Kidney glomerular epithelial cell (primary cell): ENCODE data around the gene PNPLA6.

Experiments used
- DNase-seq: peaks from one replicate; lab custom pipeline; 2025; lab: John Stamatoyannopoulos, UW

PNPLA6 gene

DNA sequence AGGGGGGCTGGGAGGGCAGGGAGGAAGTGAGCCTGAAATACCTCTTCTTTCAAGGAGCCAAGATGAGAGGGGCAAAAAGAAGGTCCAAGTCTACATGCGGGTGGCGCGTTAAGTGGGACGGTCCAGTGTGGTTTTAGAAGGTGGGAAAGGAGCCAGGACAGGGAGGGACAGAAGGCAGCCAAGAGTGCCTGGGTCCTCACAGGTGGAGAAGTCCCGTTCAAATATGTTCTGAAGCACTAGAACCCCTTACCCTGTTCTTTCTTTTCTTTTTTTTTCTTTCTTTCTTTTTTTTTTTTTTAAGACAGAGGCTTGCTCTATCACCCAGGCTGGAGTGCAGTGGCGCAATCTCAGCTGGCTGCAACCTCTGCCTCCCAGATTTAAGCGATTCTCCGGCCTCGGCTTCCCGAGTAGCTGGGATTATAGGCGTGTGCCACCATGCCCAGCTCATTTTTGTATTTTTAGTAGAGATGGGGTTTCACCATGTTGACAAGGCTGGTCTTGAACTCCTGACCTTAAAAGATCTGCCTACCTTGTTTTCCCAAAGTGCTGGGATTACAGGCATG, 67.5 kb downstream of the PNPLA6 start:
- DNase-seq: no peak

DNA sequence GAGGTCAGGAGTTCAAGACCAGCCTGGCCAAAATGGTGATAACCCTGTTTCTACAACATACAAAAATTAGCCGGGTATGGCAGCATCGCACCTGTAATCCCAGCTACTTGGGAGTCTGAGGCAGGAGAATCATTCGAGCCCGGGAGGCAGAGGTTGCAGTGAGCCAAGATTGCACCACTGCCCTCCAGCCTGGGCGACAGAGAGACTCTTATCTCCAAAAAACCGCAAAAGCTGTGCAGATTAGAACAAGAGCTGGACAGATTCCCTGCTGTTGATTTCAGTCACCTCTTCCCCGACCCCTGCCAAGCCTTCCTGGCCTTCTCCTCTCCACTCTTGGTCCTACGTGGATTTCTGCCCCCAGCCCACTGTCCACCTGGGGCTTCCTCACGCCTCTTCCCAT, 68.4 kb downstream of the PNPLA6 start:
- no peak for DNase-seq

GRCh38 chr19:7605490-7606222, 70.1 kb downstream of the PNPLA6 start:
- DNase-seq: no peak

DNA sequence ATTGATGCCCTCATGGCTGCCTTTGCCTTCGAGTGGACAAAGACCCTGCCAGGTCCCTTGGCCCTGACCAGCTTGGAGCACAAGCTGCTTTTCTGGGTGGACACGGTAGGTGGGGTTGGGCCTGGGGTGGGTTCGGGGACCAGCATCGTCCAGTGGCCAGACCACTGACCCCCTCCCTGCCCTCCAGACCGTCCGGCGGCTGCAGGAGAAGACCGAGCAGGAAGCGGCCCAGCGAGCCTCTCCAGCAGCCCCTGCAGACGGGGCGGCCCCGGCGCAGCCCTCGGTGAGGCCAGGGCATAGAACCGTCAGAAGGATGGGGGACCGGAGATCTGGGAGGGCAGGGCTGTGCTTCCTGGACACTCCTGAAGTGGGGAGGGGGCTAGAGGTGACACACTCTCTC, 70.8 kb downstream of the PNPLA6 start:
- no peak for DNase-seq

DNA sequence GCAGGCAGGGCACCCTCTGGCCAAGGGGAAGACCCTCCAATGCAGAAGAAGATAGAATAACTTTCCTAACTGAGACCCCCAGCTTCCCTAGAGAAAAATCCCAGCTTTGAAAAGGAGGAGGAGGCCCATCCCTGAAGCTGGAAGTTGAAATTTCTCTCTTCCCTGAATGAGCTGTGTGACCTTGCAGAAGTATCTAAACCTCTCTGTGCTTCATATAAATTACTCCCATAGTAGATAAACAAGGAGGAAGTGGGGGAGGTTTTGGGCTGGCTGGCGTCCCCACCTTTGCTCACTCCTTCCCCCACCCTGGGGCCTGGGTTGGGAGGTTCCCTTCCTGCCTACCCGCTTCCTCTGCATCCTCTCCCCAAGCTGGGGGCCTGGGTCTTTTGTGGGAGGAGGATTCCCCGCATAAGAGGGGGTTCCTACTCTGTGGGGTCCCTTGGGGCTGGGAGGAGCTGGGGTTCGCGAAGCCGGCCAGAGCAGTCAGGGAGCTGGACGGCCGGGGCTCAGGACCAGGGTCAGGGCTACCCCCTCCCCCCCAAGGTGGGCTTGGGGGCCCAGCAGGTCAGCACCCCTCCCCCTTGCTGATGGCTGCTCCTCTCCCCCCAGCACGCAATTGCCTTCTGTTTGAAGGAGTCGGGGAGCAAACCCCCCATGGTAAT, 71.8 kb downstream of the PNPLA6 start:
- no peak for DNase-seq

DNA sequence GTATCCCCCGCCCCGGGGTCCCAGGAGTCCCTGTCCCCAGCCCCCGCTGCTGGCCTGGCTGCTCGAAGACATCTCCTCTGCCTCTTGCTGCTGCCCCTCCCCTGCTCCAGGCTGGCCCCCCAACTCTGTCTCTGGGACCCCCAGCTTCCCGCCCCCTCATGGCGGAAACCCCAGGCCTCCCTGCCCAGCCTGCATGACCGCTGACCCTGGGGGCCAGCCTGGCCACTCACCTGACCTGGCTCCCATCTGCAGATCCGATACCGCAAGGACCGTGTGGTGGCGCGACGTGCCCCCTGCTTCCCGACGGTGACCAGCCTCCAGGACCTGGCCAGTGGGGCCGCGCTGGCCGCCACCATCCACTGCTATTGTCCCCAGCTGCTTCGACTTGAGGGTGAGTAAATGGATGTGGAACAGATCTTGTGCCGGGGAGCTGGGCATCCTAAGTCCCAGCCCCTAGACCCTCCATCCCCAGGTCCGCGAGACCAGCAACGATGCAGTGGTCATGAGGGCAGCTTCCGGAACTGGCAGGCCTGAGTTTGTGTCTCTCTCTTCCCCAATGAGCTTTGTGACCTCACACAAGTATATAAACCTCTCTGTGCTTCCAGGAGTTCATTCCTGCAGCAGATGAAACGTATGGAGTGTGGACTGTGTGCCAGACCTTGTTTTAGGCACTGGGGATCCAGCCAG, 72.5 kb downstream of the PNPLA6 start:
- no peak for DNase-seq

GRCh38 chr19:7610491-7611240, 75.1 kb downstream of the PNPLA6 start:
- no peak for DNase-seq
